ENCODE measurements around the gene PALM2AKAP2.
"Not testable (repeated sequence)": the region's sequence is repeated elsewhere in the genome, so short reads cannot be mapped to it uniquely, and the experiment has no call there.

Gene PALM2AKAP2

DNA sequence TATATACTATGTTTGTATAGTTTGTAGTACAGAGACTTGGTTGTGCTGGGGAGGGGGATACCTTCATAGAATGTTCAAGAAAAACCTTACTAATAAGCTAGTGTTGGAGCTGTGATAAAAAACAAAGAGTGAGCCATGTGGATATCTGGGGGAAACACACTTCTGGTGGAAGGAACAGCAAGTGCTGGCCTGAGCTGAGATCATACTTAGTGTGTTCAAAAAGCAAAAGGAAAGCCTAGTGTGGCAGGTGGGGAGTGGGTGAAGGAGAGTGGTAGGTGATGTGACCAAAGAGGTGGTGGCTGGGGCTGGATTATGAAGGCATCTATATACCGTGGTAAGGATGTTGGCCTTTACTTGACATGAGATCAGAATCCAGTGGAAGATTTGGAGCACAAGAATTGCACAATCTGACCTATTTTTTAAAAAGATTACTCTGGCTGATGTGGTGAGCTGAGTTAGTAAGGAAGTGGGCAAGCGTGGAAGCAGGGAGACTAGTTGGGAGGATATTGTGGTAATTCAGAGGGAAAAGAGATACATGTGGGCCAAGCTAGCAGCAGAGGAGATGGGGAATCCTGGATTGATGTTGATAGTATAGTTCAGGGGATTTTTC, 26.6 kb downstream of the PALM2AKAP2 start:
- Mint-ChIP-seq H3K27me3 (peaks cover 4% of the 10 kb centered on the region), H3K27ac (no peak overlapping the region), H3K9me3 (peaks cover 5% of the 10 kb centered on the region), H3K36me3 (ENCODE audit: low read depth) (no peaks in the 10 kb centered on the region), H3K4me3 (no peak overlapping the region), H3K4me1 (ENCODE audit: low read depth) (no peaks in the 10 kb centered on the region)

DNA sequence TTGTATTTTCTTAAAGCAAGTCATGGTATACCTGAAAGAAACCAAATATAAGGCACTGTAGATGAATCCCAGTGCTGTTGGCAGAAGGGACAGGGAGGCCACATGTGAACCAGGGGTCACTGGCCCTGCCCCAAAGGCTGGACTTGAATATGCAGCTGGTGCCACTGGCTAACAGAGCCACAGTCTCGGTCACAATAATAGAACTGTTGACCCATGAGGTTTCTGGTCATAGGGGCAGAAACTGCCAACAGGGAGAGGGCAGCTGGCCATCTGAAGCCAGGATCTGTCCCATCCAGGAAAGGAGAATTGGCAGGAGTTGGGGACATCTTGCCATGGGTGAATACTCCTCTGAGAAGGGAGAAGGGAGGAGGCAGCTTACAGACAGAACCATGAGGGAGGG, 31.9 kb downstream of the PALM2AKAP2 start:
- Mint-ChIP-seq H3K27ac (no peak overlapping the region), H3K27me3 (peaks cover 4% of the 10 kb centered on the region), H3K9me3 (peaks cover 5% of the 10 kb centered on the region), H3K36me3 (ENCODE audit: low read depth) (no peaks in the 10 kb centered on the region), H3K4me1 (ENCODE audit: low read depth) (no peaks in the 10 kb centered on the region), H3K4me3 (no peak overlapping the region)

DNA sequence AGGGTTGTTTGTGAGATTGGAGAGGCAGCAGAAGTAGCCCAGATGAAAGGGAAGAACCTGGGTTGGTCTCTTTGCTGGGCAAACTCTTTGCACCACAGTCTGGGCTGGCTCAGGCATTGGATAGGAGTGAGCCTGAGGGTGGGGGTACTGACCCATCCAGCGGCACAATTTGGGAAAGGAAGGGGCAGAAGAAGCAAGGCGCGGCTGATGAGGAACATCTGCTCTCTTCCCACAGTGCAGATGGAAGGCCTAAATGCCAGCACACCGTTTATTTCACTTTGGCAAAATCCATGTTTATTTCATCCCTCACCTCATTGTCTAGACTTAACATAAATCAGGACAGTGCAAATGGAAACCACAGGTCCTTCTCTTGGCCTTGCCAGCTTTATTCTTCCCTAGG, 32.3 kb downstream of the PALM2AKAP2 start:
- Mint-ChIP-seq H3K27ac (no peak overlapping the region), H3K36me3 (ENCODE audit: low read depth) (no peaks in the 10 kb centered on the region), H3K27me3 (peaks cover 4% of the 10 kb centered on the region), H3K4me1 (ENCODE audit: low read depth) (no peaks in the 10 kb centered on the region), H3K4me3 (no peak overlapping the region), H3K9me3 (peaks cover 5% of the 10 kb centered on the region)

DNA sequence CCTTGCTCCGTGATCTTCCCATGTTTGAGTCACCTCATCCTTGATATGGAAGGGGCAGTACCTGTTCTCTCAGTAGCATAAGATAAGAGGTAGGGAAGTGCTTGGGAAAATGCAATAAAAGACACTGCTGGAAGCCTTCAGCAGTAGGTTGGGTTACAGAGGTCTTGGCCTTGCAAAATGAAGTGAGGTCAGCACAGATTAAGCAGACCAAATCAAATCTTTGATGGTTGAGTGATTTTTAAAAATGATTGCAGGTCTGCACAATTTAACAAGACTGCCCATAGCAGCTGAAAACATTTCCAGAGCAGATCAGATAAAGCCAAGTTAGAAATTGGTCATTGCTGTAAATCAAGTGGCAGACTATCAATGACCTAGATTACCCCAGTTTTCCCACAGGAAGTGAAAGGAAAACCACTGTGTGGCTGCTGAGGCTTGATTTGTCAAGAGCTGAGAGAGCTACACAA, 32.9 kb downstream of the PALM2AKAP2 start:
- no peaks in the 10 kb centered on the region for H3K36me3 Mint-ChIP-seq (ENCODE audit: low read depth)
- no peak overlapping the region for H3K27ac Mint-ChIP-seq
- no peak overlapping the region for H3K4me3 Mint-ChIP-seq
- H3K4me1 Mint-ChIP-seq (ENCODE audit: low read depth) = no peaks in the 10 kb centered on the region
- H3K9me3 Mint-ChIP-seq = peaks cover 4% of the 10 kb centered on the region
- peaks cover 6% of the 10 kb centered on the region for H3K27me3 Mint-ChIP-seq

DNA sequence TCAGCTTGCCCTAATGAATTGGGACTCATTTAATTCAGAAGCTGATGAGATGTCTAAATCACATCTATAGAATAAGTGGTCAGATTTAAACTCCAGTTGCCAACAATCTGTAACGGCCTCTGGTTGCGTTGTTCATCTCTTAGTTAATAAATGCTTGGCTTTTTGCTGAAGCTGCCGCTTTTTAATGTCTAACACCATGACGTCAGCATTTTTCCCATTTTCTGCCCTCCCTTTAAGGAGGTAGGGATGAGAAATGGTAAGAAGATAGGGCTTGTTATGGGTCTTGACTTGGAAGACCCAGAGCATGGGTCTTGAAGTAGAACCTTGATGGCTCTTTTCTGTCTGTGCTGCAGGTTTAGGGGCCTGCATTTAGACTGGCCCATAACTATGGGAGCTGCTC, 33.3 kb downstream of the PALM2AKAP2 start:
- Mint-ChIP-seq H3K36me3 (ENCODE audit: low read depth) (no peaks in the 10 kb centered on the region), H3K9me3 (no peaks in the 10 kb centered on the region), H3K4me3 (no peak overlapping the region), H3K27ac (no peak overlapping the region), H3K4me1 (ENCODE audit: low read depth) (no peaks in the 10 kb centered on the region), H3K27me3 (peaks cover 11% of the 10 kb centered on the region)

DNA sequence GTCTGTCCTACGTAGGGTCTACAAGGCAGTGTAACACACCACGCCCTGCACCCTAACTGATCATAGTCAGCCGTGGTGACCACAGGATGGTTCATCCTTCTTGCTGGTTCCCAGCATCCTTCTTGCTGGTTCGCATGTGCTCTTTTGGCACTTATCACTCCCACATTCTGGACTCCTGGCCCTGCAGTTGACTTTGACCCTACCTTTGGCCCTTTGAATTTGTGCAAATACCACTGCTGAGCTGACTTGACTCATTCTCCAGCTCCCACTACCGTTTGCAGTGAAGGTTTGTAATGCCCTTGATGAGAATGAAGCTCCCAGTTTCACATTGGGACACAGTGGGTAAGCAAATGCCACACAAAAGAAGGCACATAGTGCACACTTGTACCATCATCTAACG, 33.8 kb downstream of the PALM2AKAP2 start:
- no peaks in the 10 kb centered on the region for H3K4me1 Mint-ChIP-seq (ENCODE audit: low read depth)
- no peak overlapping the region for H3K27ac Mint-ChIP-seq
- no peaks in the 10 kb centered on the region for H3K9me3 Mint-ChIP-seq
- no peak overlapping the region for H3K4me3 Mint-ChIP-seq
- H3K27me3 Mint-ChIP-seq = peaks cover 13% of the 10 kb centered on the region
- H3K36me3 Mint-ChIP-seq (ENCODE audit: low read depth) = no peaks in the 10 kb centered on the region

DNA sequence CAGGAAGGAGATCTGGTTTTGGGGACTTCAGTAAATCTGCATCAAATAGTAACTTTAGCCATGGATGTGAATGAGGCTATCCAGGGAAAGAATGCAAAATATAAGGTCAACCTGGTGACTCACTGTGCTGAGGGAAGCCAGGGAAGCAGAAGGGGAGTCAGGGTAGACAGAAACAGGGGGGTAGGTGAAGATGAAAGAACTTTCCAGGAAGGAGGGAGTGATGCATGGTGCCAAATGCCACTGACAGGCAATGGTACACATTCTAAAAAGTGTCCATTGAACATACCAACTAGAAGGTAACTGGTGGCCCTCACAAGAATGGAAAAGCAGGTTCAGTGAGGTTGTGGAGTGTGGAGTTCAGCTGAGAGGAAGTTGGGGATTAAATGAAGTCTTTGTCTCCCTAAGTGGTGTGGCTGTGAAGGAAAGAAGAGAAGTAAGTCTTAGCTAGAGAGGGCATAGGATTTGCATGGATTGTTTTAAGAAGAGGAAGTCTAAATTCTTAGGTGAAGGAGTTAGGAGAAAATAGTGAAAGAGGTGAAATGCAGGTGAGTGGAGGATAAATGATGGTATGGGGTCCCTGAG, 35.5 kb downstream of the PALM2AKAP2 start:
- no peak overlapping the region for H3K4me3 Mint-ChIP-seq
- H3K27me3 Mint-ChIP-seq = peaks cover 17% of the 10 kb centered on the region
- no peaks in the 10 kb centered on the region for H3K36me3 Mint-ChIP-seq (ENCODE audit: low read depth)

DNA sequence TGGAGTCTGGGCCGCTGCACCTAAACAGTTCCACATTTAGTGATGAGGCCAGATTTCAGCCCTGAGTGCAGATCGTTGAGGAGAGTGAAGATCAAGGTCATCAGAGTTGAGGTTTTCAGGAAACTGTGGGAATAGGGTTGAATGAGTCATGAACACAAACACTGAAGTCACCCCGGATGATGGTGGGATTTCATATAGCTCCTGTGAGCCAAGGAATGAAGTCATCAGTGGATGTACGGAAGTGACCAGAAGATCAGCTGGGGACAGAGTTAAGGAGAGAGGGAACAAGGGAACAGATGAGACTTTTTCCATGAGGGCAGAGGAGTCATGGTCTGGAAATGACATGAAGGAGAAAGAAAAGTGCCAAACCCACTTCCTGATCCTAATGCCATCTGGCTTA, 36.5 kb downstream of the PALM2AKAP2 start:
- Mint-ChIP-seq H3K4me1 (ENCODE audit: low read depth) (no peaks in the 10 kb centered on the region), H3K27ac (no peak overlapping the region), H3K36me3 (ENCODE audit: low read depth) (no peaks in the 10 kb centered on the region), H3K4me3 (no peak overlapping the region), H3K9me3 (no peaks in the 10 kb centered on the region), H3K27me3 (peaks cover 14% of the 10 kb centered on the region)

More for the DNA sequence above, 35.5 kb downstream of the PALM2AKAP2 start:
- Mint-ChIP-seq H3K27ac (no peak overlapping the region), H3K9me3 (no peaks in the 10 kb centered on the region), H3K4me1 (ENCODE audit: low read depth) (no peaks in the 10 kb centered on the region)

DNA sequence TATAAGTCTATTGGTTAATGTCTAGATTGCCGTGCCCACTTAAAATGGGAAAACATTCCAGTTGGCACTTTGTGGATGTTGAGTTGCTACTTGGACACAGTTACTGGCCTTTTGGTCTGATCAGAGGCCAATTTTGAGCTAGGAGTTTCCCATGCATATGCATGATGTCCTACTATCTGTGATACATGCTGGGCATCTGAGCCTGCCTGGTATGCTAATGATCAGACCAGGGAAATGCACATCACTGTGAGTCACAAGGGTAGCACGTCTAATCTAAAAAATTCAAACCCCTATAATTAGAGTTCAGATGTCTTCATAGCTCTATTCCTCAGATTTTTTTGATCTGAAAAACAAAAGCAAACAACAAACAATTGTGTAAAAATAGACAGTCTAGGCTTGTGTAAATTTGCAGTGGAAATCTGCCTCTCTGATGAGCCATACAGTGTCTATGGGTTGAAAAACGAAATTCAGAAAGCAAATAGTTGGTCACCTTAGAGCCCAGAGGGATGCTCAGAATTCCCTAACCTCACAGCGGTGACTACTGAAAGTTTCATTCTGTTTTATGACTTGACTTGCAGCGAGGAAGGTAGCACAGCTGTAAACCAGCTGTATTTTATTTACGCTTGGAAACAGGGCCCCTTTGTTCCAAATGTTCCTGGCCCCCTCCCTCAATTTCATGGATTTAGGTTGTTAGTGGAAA, 37.3 kb downstream of the PALM2AKAP2 start:
- H3K9me3 Mint-ChIP-seq = no peaks in the 10 kb centered on the region
- peaks cover 14% of the 10 kb centered on the region for H3K27me3 Mint-ChIP-seq
- H3K4me3 Mint-ChIP-seq = no peak overlapping the region
- H3K4me1 Mint-ChIP-seq (ENCODE audit: low read depth) = no peaks in the 10 kb centered on the region
- no peak overlapping the region for H3K27ac Mint-ChIP-seq
- H3K36me3 Mint-ChIP-seq (ENCODE audit: low read depth) = no peaks in the 10 kb centered on the region

DNA sequence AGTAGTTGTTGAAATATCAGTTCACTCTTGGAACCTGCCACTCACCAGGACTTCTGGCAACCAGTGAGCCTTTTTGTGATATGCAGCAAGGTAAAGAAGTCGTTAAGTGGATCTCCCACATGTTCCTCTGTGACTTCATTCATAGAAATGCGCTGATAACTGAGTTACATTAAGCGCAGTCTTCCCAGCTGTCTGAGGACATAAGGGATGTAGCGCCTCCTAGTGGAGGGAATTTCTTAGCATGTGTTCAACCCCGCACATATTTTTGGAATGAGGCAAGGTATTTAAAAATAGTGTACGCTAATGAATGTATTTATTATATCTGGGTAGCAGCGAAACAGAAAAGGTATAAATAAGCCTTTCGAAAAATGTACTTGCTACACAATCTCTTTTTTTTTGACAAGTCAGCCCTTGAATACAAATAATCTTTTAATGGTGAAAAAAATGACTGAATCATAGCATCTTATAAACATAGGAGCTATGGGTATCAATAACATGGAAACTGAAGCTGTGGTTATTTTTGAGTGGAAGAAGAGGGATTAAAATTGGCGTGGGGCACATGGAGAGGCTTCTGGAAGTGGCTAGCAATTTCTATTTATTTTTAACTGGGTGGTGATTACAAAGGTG, 38.0 kb downstream of the PALM2AKAP2 start:
- Mint-ChIP-seq H3K36me3 (ENCODE audit: low read depth) (no peaks in the 10 kb centered on the region), H3K4me1 (ENCODE audit: low read depth) (no peaks in the 10 kb centered on the region), H3K27me3 (peaks cover 17% of the 10 kb centered on the region), H3K9me3 (no peaks in the 10 kb centered on the region), H3K27ac (no peak overlapping the region), H3K4me3 (no peak overlapping the region)

DNA sequence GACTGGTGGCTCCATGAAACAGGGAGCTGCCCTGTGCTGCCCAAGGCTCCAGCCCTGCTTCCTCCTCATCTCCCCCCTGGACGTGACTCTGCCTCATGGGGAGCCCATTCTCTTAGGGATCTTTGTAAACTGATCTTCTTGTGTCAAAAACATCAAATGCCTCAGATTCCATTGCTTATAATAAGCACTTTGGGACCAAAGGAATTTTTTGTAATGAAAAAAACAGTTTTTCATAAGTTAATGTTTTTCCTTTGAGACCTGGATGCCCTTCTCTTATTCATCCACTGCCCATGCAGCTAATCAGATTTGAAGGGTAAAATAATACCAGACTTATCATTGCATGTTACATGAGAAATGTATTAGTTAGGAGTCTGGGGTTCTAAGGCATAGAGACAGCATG, 41.7 kb downstream of the PALM2AKAP2 start:
- Mint-ChIP-seq H3K27me3 (peaks cover 26% of the 10 kb centered on the region), H3K27ac (no peak overlapping the region), H3K36me3 (ENCODE audit: low read depth) (no peaks in the 10 kb centered on the region), H3K4me1 (ENCODE audit: low read depth) (no peaks in the 10 kb centered on the region), H3K9me3 (no peaks in the 10 kb centered on the region), H3K4me3 (no peak overlapping the region)

DNA sequence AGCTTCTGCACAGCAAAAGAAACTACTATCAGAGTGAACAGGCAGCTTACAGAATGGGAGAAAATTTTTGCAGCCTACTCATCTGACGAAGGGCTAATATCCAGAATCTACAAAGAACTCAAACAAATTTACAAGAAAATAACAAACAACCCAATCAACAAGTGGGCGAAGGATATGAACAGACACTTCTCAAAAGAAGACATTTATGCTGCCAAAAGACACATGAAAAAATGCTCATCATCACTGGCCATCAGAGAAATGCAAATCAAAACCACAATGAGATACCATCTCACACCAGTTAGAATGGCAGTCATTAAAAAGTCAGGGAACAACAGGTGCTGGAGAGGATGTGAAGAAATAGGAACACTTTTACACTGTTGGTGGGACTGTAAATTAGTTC, 45.4 kb downstream of the PALM2AKAP2 start:
- H3K36me3 Mint-ChIP-seq (ENCODE audit: low read depth); H3K4me1 Mint-ChIP-seq (ENCODE audit: low read depth); H3K4me3 Mint-ChIP-seq; H3K27ac Mint-ChIP-seq; H3K9me3 Mint-ChIP-seq: not testable (repeated sequence)
- peaks cover 13% of the 10 kb centered on the region for H3K27me3 Mint-ChIP-seq

DNA sequence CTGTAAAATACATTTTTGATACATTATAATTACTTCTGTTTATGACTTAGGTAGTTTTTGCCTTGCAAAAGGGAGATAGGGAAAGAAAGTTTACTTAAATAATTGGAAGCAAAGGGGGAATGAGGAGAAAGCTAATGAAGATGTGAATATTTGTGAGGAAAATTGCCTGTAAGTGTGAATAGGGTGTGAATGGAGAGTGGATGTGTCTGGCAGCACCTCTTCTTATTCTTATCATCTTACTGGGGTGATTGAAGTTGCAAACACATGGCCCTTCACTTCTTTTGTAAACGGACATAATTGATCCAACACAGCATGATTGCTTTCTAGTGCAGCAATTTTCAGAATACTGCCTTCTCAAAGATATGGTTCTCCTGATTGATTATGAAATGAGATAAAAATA, 46.6 kb downstream of the PALM2AKAP2 start:
- Mint-ChIP-seq H3K4me3 (no peak overlapping the region), H3K36me3 (ENCODE audit: low read depth) (no peaks in the 10 kb centered on the region), H3K4me1 (ENCODE audit: low read depth) (no peaks in the 10 kb centered on the region), H3K27ac (no peak overlapping the region), H3K9me3 (no peaks in the 10 kb centered on the region), H3K27me3 (peaks cover 16% of the 10 kb centered on the region)

DNA sequence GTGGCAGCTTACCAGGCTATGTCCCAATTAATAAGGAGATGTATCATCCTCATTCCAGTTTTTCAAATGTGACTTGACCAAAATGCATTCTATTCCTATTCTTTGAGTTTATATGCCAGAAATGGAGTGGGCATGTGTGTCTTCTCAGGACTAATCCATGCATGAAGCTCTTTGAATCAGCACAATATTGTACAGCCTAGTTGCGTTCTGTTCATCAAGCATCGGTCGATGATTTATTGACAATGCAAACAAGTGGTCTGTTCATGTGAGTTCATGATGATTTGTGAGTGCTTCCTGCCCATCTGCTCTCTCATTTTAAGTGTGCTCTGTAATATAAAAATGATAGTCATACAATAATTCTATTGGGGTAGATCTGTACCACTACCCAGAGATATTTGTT, 48.3 kb downstream of the PALM2AKAP2 start:
- H3K9me3 Mint-ChIP-seq = no peaks in the 10 kb centered on the region
- no peak overlapping the region for H3K27ac Mint-ChIP-seq
- H3K36me3 Mint-ChIP-seq (ENCODE audit: low read depth) = no peaks in the 10 kb centered on the region
- no peaks in the 10 kb centered on the region for H3K4me1 Mint-ChIP-seq (ENCODE audit: low read depth)
- peaks cover 12% of the 10 kb centered on the region for H3K27me3 Mint-ChIP-seq
- H3K4me3 Mint-ChIP-seq = no peak overlapping the region

Measured in stimulated activated naive CD8-positive, alpha-beta T cell treated with anti-CD3 and anti-CD28 coated beads, Interleukin-15, Interleukin-2, amounts not matched to agents 100 ng/mL and 50 ng/mL, for 24 hours (primary cell).